ENCODE data around the gene JAK1. TPM values are rescaled to one million over a fixed set of nuclear protein-coding genes. Genes with fewer than 3 reads are reported as not detected.

JAK1 gene
- total and polyA plus RNA-seq, 2 of the 8 experiments (the other 6 are each of a cell fraction or from before 2014, with no cell fraction given), result 7.8 to 24.5 TPM

GRCh38 chr1:65009176-65009575 lies 42.8 kb upstream of the JAK1 start:
- FAIRE-seq (no peak), DNase-seq (ENCODE audit: low read depth in 1 of 2, low spot score in 2 of 2) (no peak)
- no peak overlapping the region for H4K91ac ChIP-seq (replicated peaks; ENCODE audit: insufficient read length, low read length)
- no peaks in the 10 kb centered on the region for H3K79me2 ChIP-seq (ENCODE audit: control insufficient read depth in 1 of 2, insufficient read depth in 2 of 2, low read length in 2 of 2)
- no peaks in the 10 kb centered on the region for H3K36me3 ChIP-seq (ENCODE audit: control insufficient read depth in 2 of 4, insufficient read depth in 4 of 4, low read length in 3 of 4)
- no peak overlapping the region for H2BK20ac ChIP-seq (ENCODE audit: low read length)
- no peak overlapping the region for H2BK5ac ChIP-seq (ENCODE audit: low read depth, low read length)
- no peak overlapping the region for H3K4ac ChIP-seq (replicated peaks; ENCODE audit: insufficient read length, low read depth, low read length)
- no peaks in the 10 kb centered on the region for H3K23me2 ChIP-seq (ENCODE audit: low read depth, low read length)
- H2BK12ac ChIP-seq (ENCODE audit: low read depth, low read length), result no peak overlapping the region
- no peak overlapping the region for H3K27ac ChIP-seq (ENCODE audit: low read depth, low read length)
- H3K9me3 ChIP-seq (ENCODE audit: insufficient read depth in 2 of 2, low read depth in 1 of 2, low read length in 1 of 2), result no peaks in the 10 kb centered on the region
- H2AFZ ChIP-seq (ENCODE audit: low read length), result no peak overlapping the region
- H3K9ac ChIP-seq (replicated peaks in 1 of 4; ENCODE audit: extremely low read depth in 1 of 4, low read depth in 3 of 4, low read length in 3 of 4), result no peak overlapping the region
- ChIA-PET POLR2A (ENCODE audit: partially characterized antibody) (no interaction called here), CTCF (ENCODE audit: partially characterized antibody) (interaction anchor here (4.7 kb wide), 1 partner anchor 12 kb away, joined by 26 read pairs; no protein-coding TSS in a partner anchor)
- 84% methylated on average over 1 of the region's 1 CpG; no CpG with 5 or more reads in 1 of the 2 experiments for WGBS, 2 experiments (ENCODE audit: extremely low coverage in 1 of 2, insufficient coverage in 1 of 2, insufficient read length in 1 of 2, insufficient replicate concordance in 2 of 2, low coverage in 1 of 2, low lambda C conversion rate in 2 of 2, missing lambda C conversion rate in 1 of 2)
- H4K5ac ChIP-seq (ENCODE audit: insufficient read length, low read depth, low read length), result no peak overlapping the region
- no peak overlapping the region for H4K8ac ChIP-seq (ENCODE audit: extremely low read depth, insufficient read depth, low read length)
- H2BK120ac ChIP-seq (replicated peaks; ENCODE audit: low read depth, low read length), result no peak overlapping the region
- H3K4me3 ChIP-seq (ENCODE audit: extremely low read depth in 1 of 4, insufficient read depth in 2 of 4, low read depth in 3 of 4, low read length in 4 of 4), result no peak overlapping the region
- no peak overlapping the region for H3K14ac ChIP-seq (ENCODE audit: insufficient read length)
- H3K4me1 ChIP-seq (replicated peaks in 1 of 4; ENCODE audit: control insufficient read depth in 3 of 4, insufficient read depth in 4 of 4, low read length in 3 of 4), result no peaks in the 10 kb centered on the region
- no peak overlapping the region for H2BK15ac ChIP-seq (ENCODE audit: low read length)
- H2AK5ac ChIP-seq (ENCODE audit: low read depth, low read length), result no peak overlapping the region
- peaks cover 3 to 8% (median 4%) of the 10 kb centered on the region in 4 experiments for H3K27me3 ChIP-seq (replicated peaks in 1 of 4; ENCODE audit: control insufficient read depth in 3 of 4, extremely low read depth in 1 of 4, insufficient read depth in 3 of 4, low read length in 3 of 4)
- H4K20me1 ChIP-seq (replicated peaks in 1 of 2; ENCODE audit: control insufficient read depth in 1 of 2, insufficient read depth in 2 of 2, low read length in 2 of 2), result peaks cover 0 to 1% of the 10 kb centered on the region in 2 experiments
- no peaks in the 10 kb centered on the region for H3K79me1 ChIP-seq (ENCODE audit: low read depth, low read length)
- H3K23ac ChIP-seq (ENCODE audit: insufficient read length), result no peak overlapping the region
- H3K4me2 ChIP-seq (ENCODE audit: insufficient read depth in 1 of 2, low read depth in 2 of 2, low read length in 2 of 2), result no peak overlapping the region
- no peak overlapping the region for H3K18ac ChIP-seq (ENCODE audit: extremely low read depth, low read length)
- no peak overlapping the region for H3K56ac ChIP-seq (replicated peaks; ENCODE audit: insufficient read length, low read depth, low read length)
- TF ChIP-seq ATF3 (IDR thresholded peaks at IDR 0.05; ENCODE audit: insufficient read depth, low read depth, low read length) (no peak), TAF7 (optimal IDR thresholded peaks at IDR 0.05; ENCODE audit: borderline replicate concordance, low read depth, low read length) (no peak), JUN (IDR thresholded peaks at IDR 0.05; ENCODE audit: low read depth, low read length) (no peak), CHD2 (IDR thresholded peaks at IDR 0.05; ENCODE audit: low read length) (no peak), POLR2A (IDR thresholded peaks at IDR 0.05; ENCODE audit: control extremely low read depth in 1 of 2, low read depth in 2 of 2, low read length in 2 of 2) (no peak), MAFK (IDR thresholded peaks at IDR 0.05; ENCODE audit: low read depth, low read length) (no peak), RBBP5 (IDR thresholded peaks at IDR 0.05; ENCODE audit: borderline replicate concordance, low read depth, low read length) (no peak), SAP30 (IDR thresholded peaks at IDR 0.05; ENCODE audit: insufficient read depth, insufficient replicate concordance, low read length) (no peak), ASH2L (IDR thresholded peaks at IDR 0.05; ENCODE audit: low read length) (no peak), JUND (IDR thresholded peaks at IDR 0.05; ENCODE audit: low read length) (no peak), ZNF274 (IDR thresholded peaks at IDR 0.05; ENCODE audit: borderline replicate concordance, extremely low read depth, low read length) (no peak), NRF1 (IDR thresholded peaks at IDR 0.05; ENCODE audit: low read depth, low read length) (no peak), NANOG (IDR thresholded peaks at IDR 0.05; ENCODE audit: insufficient read depth, low read depth, low read length, poor library complexity, severe bottlenecking) (no peak), BACH1 (IDR thresholded peaks at IDR 0.05; ENCODE audit: low read length) (no peak), POU5F1 (IDR thresholded peaks at IDR 0.05; ENCODE audit: low read depth, low read length) (no peak)

Measured in H1 (cell line).